Testis (tissue), 3 donors: ENCODE results near the gene RASSF8. TPM values are rescaled to one million over a fixed set of nuclear protein-coding genes. Genes with fewer than 3 reads are reported as not detected.

ENCODE experiments used
- DNase-seq: peaks from one replicate; pipeline ENCODE4 v3.0.0-alpha.2; 2019
- H3K27ac ChIP-seq, 2 donors: fragments of 200-600 bp; sonication (generic); one replicate each; pipeline ENCODE4 v1.5.1; 2019
- H3K27me3 ChIP-seq: fragments of 200-600 bp; sonication (generic); one replicate; pipeline ENCODE4 v1.5.1; 2019
- H3K36me3 ChIP-seq: fragments of 200-600 bp; sonication (generic); one replicate; pipeline ENCODE4 v1.5.1; 2017; ENCODE audit warnings: low read depth; ENCODE audit errors: missing control alignments
- H3K4me1 ChIP-seq: fragments of 200-600 bp; sonication (generic); one replicate; pipeline ENCODE4 v1.5.1; 2019
- H3K4me3 ChIP-seq, 2 donors: fragments of 200-600 bp; sonication (generic); one replicate each; pipeline ENCODE4 v1.5.1; 2017 to 2019
- H3K9me3 ChIP-seq: fragments of 200-600 bp; sonication (generic); one replicate; pipeline ENCODE4 v1.5.1; 2017
- CTCF ChIP-seq, 3 experiments: fragments of 450-650 bp in 2 of 3; fragments of 200-600 bp in 1 of 3; sonication (generic) in 1 of 3; IDR thresholded peaks; one replicate each; pipeline ENCODE4 v1.5.1; 2016 to 2019; ENCODE audit warnings: antibody characterized with exemption in 3 of 3, mild to moderate bottlenecking in 2 of 3, moderate library complexity in 1 of 3
- POLR2A ChIP-seq: fragments of 450-650 bp; IDR thresholded peaks from one replicate; pipeline ENCODE4 v1.6.1; 2017; ENCODE audit warnings: antibody characterized with exemption, mild to moderate bottlenecking, moderate library complexity
- whole genome bisulfite sequencing, 2 donors: methylation state at CpG; one replicate each; pipeline ENCODE4 v1.1.5; 2018; 5-methylcytosine and 5-hydroxymethylcytosine counted together
- intact Hi-C: fragments of 100-400 bp; cut with DNase I; formaldehyde crosslinking; loops from one replicate; pipeline ENCODE4 v1.15.1; 2023; ENCODE audit warnings: low total_unique reads
- polyA plus RNA-seq: library from polyadenylated mRNA; stranded (reverse); fragments of 350-450 nt; fragmentation: Illumina TruSeq; extraction: RNeasy Lipid Tissue Mini Kit (QIAGEN cat#74804); gene quantifications from one replicate; pipeline ENCODE4 v1.2.3, GENCODE V29; 2014; ENCODE audit warnings: low read depth, low replicate concordance; ENCODE audit not compliant: insufficient read depth
- total RNA-seq, 2 donors: library from RNA; depleted of rRNA; stranded (reverse); fragments of >200 nt; gene quantifications; one replicate each; pipeline ENCODE4 v1.2.3, GENCODE V29; 2016

RASSF8 gene
- total and polyA plus RNA-seq, 3 donors from 2014 or later: 71.7 to 93.5 (median 90.0) TPM

DNA sequence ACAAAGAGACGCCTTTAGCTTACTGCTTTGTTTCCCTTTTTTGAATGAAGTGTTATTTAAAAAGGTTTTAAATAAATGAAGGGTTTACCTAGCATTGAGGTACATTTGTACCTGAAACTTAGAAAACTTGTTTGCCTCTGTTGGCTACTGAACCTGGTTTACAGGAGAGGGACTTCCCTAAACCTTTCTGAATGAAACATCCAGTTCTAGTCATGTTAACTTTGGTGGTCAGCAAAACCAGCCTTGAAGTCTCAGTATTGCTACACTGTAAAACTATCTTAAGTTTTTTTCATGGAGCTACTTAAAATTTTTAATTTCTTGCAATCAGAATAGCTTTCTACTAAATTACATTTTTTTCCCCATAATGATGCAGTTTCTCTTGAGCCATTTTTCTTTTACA lies 38.2 kb downstream of the RASSF8 start:
- Histone ChIP-seq H3K36me3 (no peaks in the 10 kb centered on the region), H3K4me3 (no peak overlapping the region), H3K27ac (no peak overlapping the region), H3K27me3 (no peaks in the 10 kb centered on the region), H3K9me3 (no peaks in the 10 kb centered on the region), H3K4me1 (no peaks in the 10 kb centered on the region)
- TF ChIP-seq POLR2A (no peak), CTCF (IDR thresholded peaks at IDR 0.05) (no peak)
- intact Hi-C loops: no loop called here
- no peak for DNase-seq
- WGBS, 2 donors: 93 to 95% methylated on average over 1 of the region's 1 CpG

DNA sequence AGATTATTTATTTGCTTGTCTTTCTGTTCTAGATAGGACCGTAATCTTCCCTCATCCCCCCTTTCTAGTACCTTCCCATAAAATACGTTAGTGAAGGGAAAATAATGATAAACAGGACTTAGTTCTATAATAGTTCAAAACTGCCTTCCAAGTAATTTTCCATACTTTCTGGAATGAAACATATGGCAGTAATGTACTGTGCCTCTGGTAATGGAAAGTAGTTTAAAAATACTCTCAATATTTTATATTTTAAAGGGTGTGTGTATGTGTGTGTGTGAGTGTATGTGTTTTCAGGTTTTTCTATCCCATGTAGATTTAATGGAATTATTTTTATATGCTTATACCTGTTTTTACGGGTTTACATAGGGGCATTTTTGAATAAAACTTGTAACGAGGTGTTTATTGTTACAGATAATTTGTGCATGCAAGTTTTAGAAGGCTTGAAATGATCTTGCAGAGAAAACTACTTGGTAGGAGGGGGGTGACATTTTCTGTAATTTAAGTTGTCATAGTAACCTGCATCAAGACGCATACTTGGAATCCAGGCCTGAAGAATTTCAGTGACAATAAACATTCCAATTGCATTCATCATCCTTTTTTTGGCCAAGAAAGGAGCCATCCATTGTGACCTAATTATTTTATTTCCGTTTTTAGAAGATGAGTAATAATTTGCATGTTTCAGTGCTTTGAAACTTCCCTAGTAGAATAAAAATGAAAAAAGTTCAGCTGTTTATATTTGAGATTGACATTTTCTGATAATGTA lies 38.9 kb downstream of the RASSF8 start:
- WGBS, 2 donors: 58 to 64% methylated on average over 6 of the region's 6 CpGs
- Histone ChIP-seq H3K36me3 (no peaks in the 10 kb centered on the region), H3K9me3 (no peaks in the 10 kb centered on the region), H3K27ac (no peak overlapping the region), H3K27me3 (no peaks in the 10 kb centered on the region), H3K4me1 (no peaks in the 10 kb centered on the region), H3K4me3 (no peak overlapping the region)
- DNase-seq: no peak
- TF ChIP-seq CTCF (IDR thresholded peaks at IDR 0.05): no peak
- no peak for TF ChIP-seq POLR2A
- intact Hi-C loops: no loop called here

GRCh38 chr12:26000898-26001297 lies 42.4 kb downstream of the RASSF8 start:
- Histone ChIP-seq H3K4me1 (no peaks in the 10 kb centered on the region), H3K9me3 (no peaks in the 10 kb centered on the region), H3K36me3 (no peaks in the 10 kb centered on the region), H3K27me3 (no peaks in the 10 kb centered on the region), H3K4me3 (no peak overlapping the region), H3K27ac (no peak overlapping the region)
- TF ChIP-seq CTCF (IDR thresholded peaks at IDR 0.05): no peak
- WGBS, 2 donors: 77 to 82% methylated on average over 4 of the region's 4 CpGs
- DNase-seq: no peak
- intact Hi-C loops: no loop called here

- no peak overlapping the region for H3K4me3 ChIP-seq
- no peaks in the 10 kb centered on the region for H3K9me3 ChIP-seq
- intact Hi-C loops: no loop called here
- no peaks in the 10 kb centered on the region for H3K4me1 ChIP-seq
- no peaks in the 10 kb centered on the region for H3K36me3 ChIP-seq
- TF ChIP-seq CTCF (IDR thresholded peaks at IDR 0.05): no peak
- TF ChIP-seq POLR2A: no peak
- WGBS, 2 donors: 77 to 84% methylated on average over 2 of the region's 2 CpGs
- H3K27me3 ChIP-seq: no peaks in the 10 kb centered on the region
- no peak for DNase-seq
- no peak overlapping the region for H3K27ac ChIP-seq
These were observed 43.0 kb downstream of the RASSF8 start for GRCh38 chr12:26001530-26001929.

- 85 to 96% methylated on average over 1 of the region's 1 CpG for WGBS, 2 donors
- H3K27ac ChIP-seq: no peak overlapping the region
- DNase-seq: no peak
- H3K4me1 ChIP-seq: no peaks in the 10 kb centered on the region
- TF ChIP-seq CTCF (IDR thresholded peaks at IDR 0.05): no peak
- no peak for TF ChIP-seq POLR2A
- no peaks in the 10 kb centered on the region for H3K36me3 ChIP-seq
- H3K9me3 ChIP-seq: no peaks in the 10 kb centered on the region
- no peak overlapping the region for H3K4me3 ChIP-seq
- no peaks in the 10 kb centered on the region for H3K27me3 ChIP-seq
- intact Hi-C loops: no loop called here
These were observed 44.6 kb downstream of the RASSF8 start for GRCh38 chr12:26003065-26003464.
